GM12878 (cell line): Measurements from ENCODE around the gene ZNF792. TPM values are rescaled to one million over a fixed set of nuclear protein-coding genes. Genes with fewer than 3 reads are reported as not detected.

Experiments used
- ATAC-seq: fragments of 200-7000 bp; cut with Tn5 transposase; 3 replicates; pipeline ENCODE4 v1.9.1; 2020; ENCODE audit warnings: mild to moderate bottlenecking, moderate library complexity
- BruUV-seq: library from RNA; stranded (reverse); fragments of 400-500 nt; replicated peaks from 2 replicates; lab custom pipeline; 2021; lab: Mats Ljungman, UMichigan
- CTCF ChIA-PET: fragments of 300-600 bp; sonication (Branson Sonifier 250); formaldehyde crosslinking; extraction: SDS; loops from one replicate; lab custom pipeline; 2021; ENCODE audit warnings: inconsistent platforms; lab: Yijun Ruan, JAX
- POLR2A ChIA-PET: fragments of 350-600 bp; formaldehyde crosslinking; extraction: SDS; loops from one replicate; lab custom pipeline; 2021; ENCODE audit warnings: inconsistent platforms; lab: Charles Lee
- RAD21 ChIA-PET: fragments of 300-600 bp; sonication (Branson Sonifier 250); formaldehyde crosslinking; loops from one replicate; lab custom pipeline; 2023; ENCODE audit warnings: antibody characterized with exemption; ENCODE audit not compliant: unreplicated experiment; lab: Charles Lee
- SMC1A ChIA-PET: fragments of 300-600 bp; sonication (Branson Sonifier 250); formaldehyde crosslinking; loops from one replicate; lab custom pipeline; 2023; ENCODE audit not compliant: unreplicated experiment, uncharacterized antibody; lab: Charles Lee
- DNase-seq: peaks from one replicate; pipeline ENCODE4 v3.0.0-alpha.2; 2011; ENCODE audit warnings: low read depth, low spot score
- FAIRE-seq: peaks from 3 replicates; lab custom pipeline; 2011; peaks lifted over from hg19 to GRCh38; lab: Jason Lieb, UNC
- H2AFZ ChIP-seq: 2 replicates; pipeline ENCODE4 v1.6.0; 2011; ENCODE audit warnings: low read depth, low read length, control low read depth; ENCODE audit not compliant: control insufficient read depth
- H3K27ac ChIP-seq: 2 replicates; pipeline ENCODE4 v1.5.1; 2011; ENCODE audit warnings: control low read depth; ENCODE audit not compliant: control insufficient read depth, insufficient read depth
- H3K27me3 ChIP-seq, 2 experiments: replicated peaks in 1 of 2; 2 replicates each; pipeline versions ENCODE4 v1.6.0 to v1.6.1; 2011; ENCODE audit warnings: low read length in 1 of 2; ENCODE audit not compliant: control insufficient read depth in 2 of 2, insufficient read depth in 2 of 2
- H3K36me3 ChIP-seq, 2 experiments: 2 replicates each; pipeline ENCODE4 v1.5.1; 2011; ENCODE audit warnings: low read length in 1 of 2; ENCODE audit not compliant: control insufficient read depth in 2 of 2, insufficient read depth in 2 of 2
- H3K4me1 ChIP-seq: 2 replicates; pipeline ENCODE4 v1.6.1; 2011; ENCODE audit warnings: mild to moderate bottlenecking, low read length, moderate library complexity, mixed read lengths; ENCODE audit not compliant: control insufficient read depth, insufficient read depth
- H3K4me2 ChIP-seq: 2 replicates; pipeline ENCODE4 v1.6.0; 2011; ENCODE audit warnings: control low read depth; ENCODE audit not compliant: control insufficient read depth, insufficient read depth
- H3K4me3 ChIP-seq: fragments of 200-600 bp; sonication (generic); 2 replicates; pipeline ENCODE4 v1.5.1; 2016
- H3K79me2 ChIP-seq: 2 replicates; pipeline ENCODE4 v1.6.0; 2011; ENCODE audit warnings: low read length; ENCODE audit not compliant: control insufficient read depth, insufficient read depth
- H3K9ac ChIP-seq: 2 replicates; pipeline ENCODE4 v1.8.0; 2011; ENCODE audit warnings: low read length, control low read depth, mixed read lengths; ENCODE audit not compliant: control insufficient read depth, insufficient read depth
- H3K9me3 ChIP-seq: replicated peaks from 3 replicates; pipeline ENCODE4 v1.5.1; 2011; ENCODE audit warnings: mild to moderate bottlenecking, low read length; ENCODE audit not compliant: control insufficient read depth, insufficient read depth
- H4K20me1 ChIP-seq: 2 replicates; pipeline ENCODE4 v1.6.0; 2011; ENCODE audit not compliant: control insufficient read depth, insufficient read depth
- PAX5 ChIP-seq: IDR thresholded peaks from 2 replicates; pipeline ENCODE4 v1.6.1; 2011; ENCODE audit warnings: low read depth, low read length, borderline replicate concordance
- POLR2A ChIP-seq: IDR thresholded peaks from 2 replicates; pipeline ENCODE4 v1.6.1; 2011; ENCODE audit warnings: low read depth, mild to moderate bottlenecking, low read length
- POLR2AphosphoS5 ChIP-seq: IDR thresholded peaks from 2 replicates; pipeline ENCODE4 v1.6.1; 2011; ENCODE audit warnings: mild to moderate bottlenecking, low read length, inconsistent platforms
- SREBF2 ChIP-seq: IDR thresholded peaks from 2 replicates; pipeline ENCODE4 v1.6.1; 2012; ENCODE audit warnings: mild to moderate bottlenecking, low read length
- WGBS: methylation state at CpG from one replicate; pipeline ENCODE4 v1.1.6; 2016; ENCODE audit warnings: low lambda C conversion rate; ENCODE audit not compliant: insufficient replicate concordance, insufficient coverage; ENCODE audit errors: missing lambda C conversion rate; 5-methylcytosine and 5-hydroxymethylcytosine counted together
- in situ Hi-C: fragments of 300-500 bp; cut with MboI; formaldehyde crosslinking; loops from 9 replicates; pipeline ENCODE4 v1.14.3; 2018; ENCODE audit warnings: mixed read lengths
- intact Hi-C: fragments of 100-400 bp; cut with micrococcal nuclease; formaldehyde crosslinking; loops from one replicate; pipeline ENCODE4 v1.14.2; 2022; ENCODE audit not compliant: unreplicated experiment
- polyA plus RNA-seq, 11 experiments: library from polyadenylated mRNA; depleted of rRNA in 4 of 11; unstranded in 6 of 11; stranded (reverse) in 5 of 11; fragments of >200 nt; fragmentation: Nextera tagmentation in 4 of 11; fragmentation: Illumina TruSeq in 1 of 11; extraction: Ambion mirVana in 4 of 11; extraction: Trizol in 1 of 11; gene quantifications; 1 replicate in 1 of 11; 2 replicates in 10 of 11; pipeline versions ENCODE4 v1.2.1 to v1.2.3, GENCODE V29; 2011 to 2016; ENCODE audit warnings: inconsistent platforms in 2 of 11, missing spikeins in 2 of 11, low read depth in 1 of 11
- total RNA-seq, 4 experiments: library from RNA; depleted of rRNA in 3 of 4; stranded (reverse); fragments of >200 nt in 3 of 4; fragmentation: Illumina TruSeq in 1 of 4; extraction: Trizol in 1 of 4; gene quantifications; 2 replicates each; pipeline versions ENCODE4 v1.2.1 to v1.2.3, GENCODE V29; 2013 to 2021
- TF ChIP-seq, protein P1 (sequence below): IDR thresholded peaks from 2 replicates; pipeline ENCODE4 v1.6.1; 2012; ENCODE audit warnings: low read depth, low read length, improper control_type of control experiment

Gene ZNF792
- total and polyA plus RNA-seq, 10 of the 15 experiments (the other 5 are each of a cell fraction or from before 2014, with no cell fraction given), result 0.53 to 4.8 (median 1.3) TPM

DNA sequence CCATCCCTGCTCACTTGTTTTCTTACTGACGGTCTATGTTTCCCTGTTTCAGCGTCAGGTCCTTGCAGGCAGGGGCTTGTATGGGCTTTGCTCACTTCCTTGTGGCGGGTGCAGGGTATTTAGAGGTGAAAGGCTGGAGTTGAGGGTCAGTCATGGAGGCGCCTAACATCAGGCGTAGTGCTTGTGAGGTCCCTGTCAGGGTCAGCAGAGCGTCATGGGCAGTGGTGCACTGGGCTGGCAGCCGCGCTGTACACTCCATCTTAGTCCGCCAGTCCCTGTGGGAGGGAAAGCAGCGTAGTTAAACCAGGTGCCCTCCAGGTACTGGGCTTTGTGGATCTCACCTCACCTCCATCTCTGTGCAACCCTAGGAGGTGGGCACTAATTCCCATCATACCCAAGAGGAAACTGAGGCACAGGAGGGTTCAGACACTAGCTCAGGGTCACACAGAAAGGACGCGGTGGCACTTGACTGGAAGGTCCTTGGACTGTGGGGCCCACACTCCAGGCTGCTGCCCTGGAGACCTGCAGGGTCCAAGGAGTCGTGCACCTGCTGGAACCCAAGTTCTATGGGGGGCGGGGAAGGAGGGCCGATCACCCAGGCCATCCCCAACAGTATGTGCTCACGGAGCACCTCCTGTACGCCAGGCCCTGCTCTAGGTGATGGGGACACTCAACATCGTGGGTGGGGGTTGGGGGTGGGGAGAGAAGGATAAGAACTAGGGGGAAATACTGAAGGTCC lies 40.7 kb upstream of the ZNF792 start:
- DNase-seq, result no peak
- intact Hi-C loops, result no loop called here
- no peak for TF ChIP-seq SREBF2
- no peak for TF ChIP-seq PAX5
- TF ChIP-seq, protein P1, sequence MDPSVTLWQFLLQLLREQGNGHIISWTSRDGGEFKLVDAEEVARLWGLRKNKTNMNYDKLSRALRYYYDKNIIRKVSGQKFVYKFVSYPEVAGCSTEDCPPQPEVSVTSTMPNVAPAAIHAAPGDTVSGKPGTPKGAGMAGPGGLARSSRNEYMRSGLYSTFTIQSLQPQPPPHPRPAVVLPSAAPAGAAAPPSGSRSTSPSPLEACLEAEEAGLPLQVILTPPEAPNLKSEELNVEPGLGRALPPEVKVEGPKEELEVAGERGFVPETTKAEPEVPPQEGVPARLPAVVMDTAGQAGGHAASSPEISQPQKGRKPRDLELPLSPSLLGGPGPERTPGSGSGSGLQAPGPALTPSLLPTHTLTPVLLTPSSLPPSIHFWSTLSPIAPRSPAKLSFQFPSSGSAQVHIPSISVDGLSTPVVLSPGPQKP, result no peak
- peak; percentile 35; the same call in 1 of the 2 replicates for TF ChIP-seq POLR2AphosphoS5
- peak; percentile 51 for TF ChIP-seq POLR2A
- TF ChIP-seq, all 136 proteins: peak for 2
- Histone ChIP-seq H3K27ac (no peak overlapping the region), H3K4me1 (peaks cover 18% of the 10 kb centered on the region), H3K36me3 (peaks cover 3 to 13% of the 10 kb centered on the region in 2 experiments; a peak in 3 of 4 replicates), H2AFZ (no peak overlapping the region), H3K4me3 (no peak overlapping the region), H3K4me2 (no peak overlapping the region; the same call in 1 of the 2 replicates), H3K9me3 (no peaks in the 10 kb centered on the region), H3K9ac (no peak overlapping the region), H4K20me1 (peaks cover 6% of the 10 kb centered on the region; the same call in 1 of the 2 replicates), H3K27me3 (no peaks in the 10 kb centered on the region), H3K79me2 (peaks cover 48% of the 10 kb centered on the region)
- no TSS peak for BruUV-seq
- 95% methylated on average over 17 of the region's 18 CpGs for WGBS
- ChIA-PET POLR2A (no interaction called here), SMC1A (interaction anchor here (1.2 kb wide), 1 partner anchor 17 kb away, joined by 3 read pairs; no protein-coding TSS in a partner anchor), RAD21 (no interaction called here), CTCF (interaction anchor here (0.7 to 1.2 kb wide), 2 partner anchors 26 to 32 kb away, joined by 3 read pairs; no protein-coding TSS in a partner anchor)
- no peak for ATAC-seq
- no peak for FAIRE-seq
- in situ Hi-C loops, result no loop called here
